Mesothelial cell of epicardium (in vitro differentiated cells): ENCODE data around the gene FXYD5. TPM values are rescaled to one million over a fixed set of nuclear protein-coding genes. Genes with fewer than 3 reads are reported as not detected.

Experiments used
- DNase-seq, 2 experiments: peaks; one replicate each; pipeline ENCODE4 v3.0.0; 2021; ENCODE audit warnings: low spot score in 2 of 2; ENCODE audit not compliant: unreplicated experiment in 2 of 2
- H3K27ac Mint-ChIP-seq: 2 replicates; pipeline ENCODE4 v1.8.0; 2021; ENCODE audit warnings: mixed read lengths
- H3K27me3 Mint-ChIP-seq: 2 replicates; pipeline ENCODE4 v1.8.0; 2021; ENCODE audit warnings: low read depth, mixed read lengths
- H3K36me3 Mint-ChIP-seq: 2 replicates; pipeline ENCODE4 v1.8.0; 2021; ENCODE audit warnings: mixed read lengths
- H3K4me1 Mint-ChIP-seq: 2 replicates; pipeline ENCODE4 v1.8.0; 2021; ENCODE audit warnings: mixed read lengths
- H3K4me3 Mint-ChIP-seq: 2 replicates; pipeline ENCODE4 v1.8.0; 2021; ENCODE audit warnings: mild to moderate bottlenecking, moderate library complexity, mixed read lengths
- H3K9me3 Mint-ChIP-seq: 2 replicates; pipeline ENCODE4 v1.8.0; 2021; ENCODE audit warnings: mixed read lengths
- total RNA-seq: library from RNA; stranded (reverse); gene quantifications from 3 replicates; pipeline ENCODE4 v1.2.1, GENCODE V29; 2021
- TF ChIP-seq, protein P1 (sequence below): fragments of 200-600 bp; sonication (generic); IDR thresholded peaks from one replicate; pipeline ENCODE4 v1.5.0; 2021; ENCODE audit warnings: antibody characterized with exemption; ENCODE audit not compliant: unreplicated experiment

The FXYD5 gene
- total RNA-seq, 1 donor from 2014 or later: 24.7 TPM

- DNase-seq: no peak
- no peaks in the 10 kb centered on the region for H3K4me1 Mint-ChIP-seq
- no peaks in the 10 kb centered on the region for H3K9me3 Mint-ChIP-seq
- TF ChIP-seq, protein P1, sequence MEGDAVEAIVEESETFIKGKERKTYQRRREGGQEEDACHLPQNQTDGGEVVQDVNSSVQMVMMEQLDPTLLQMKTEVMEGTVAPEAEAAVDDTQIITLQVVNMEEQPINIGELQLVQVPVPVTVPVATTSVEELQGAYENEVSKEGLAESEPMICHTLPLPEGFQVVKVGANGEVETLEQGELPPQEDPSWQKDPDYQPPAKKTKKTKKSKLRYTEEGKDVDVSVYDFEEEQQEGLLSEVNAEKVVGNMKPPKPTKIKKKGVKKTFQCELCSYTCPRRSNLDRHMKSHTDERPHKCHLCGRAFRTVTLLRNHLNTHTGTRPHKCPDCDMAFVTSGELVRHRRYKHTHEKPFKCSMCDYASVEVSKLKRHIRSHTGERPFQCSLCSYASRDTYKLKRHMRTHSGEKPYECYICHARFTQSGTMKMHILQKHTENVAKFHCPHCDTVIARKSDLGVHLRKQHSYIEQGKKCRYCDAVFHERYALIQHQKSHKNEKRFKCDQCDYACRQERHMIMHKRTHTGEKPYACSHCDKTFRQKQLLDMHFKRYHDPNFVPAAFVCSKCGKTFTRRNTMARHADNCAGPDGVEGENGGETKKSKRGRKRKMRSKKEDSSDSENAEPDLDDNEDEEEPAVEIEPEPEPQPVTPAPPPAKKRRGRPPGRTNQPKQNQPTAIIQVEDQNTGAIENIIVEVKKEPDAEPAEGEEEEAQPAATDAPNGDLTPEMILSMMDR: no peak
- H3K27ac Mint-ChIP-seq: no peak overlapping the region
- peaks cover 17% of the 10 kb centered on the region for H3K27me3 Mint-ChIP-seq
- no peaks in the 10 kb centered on the region for H3K36me3 Mint-ChIP-seq
- no peak overlapping the region for H3K4me3 Mint-ChIP-seq
These were observed 44.9 kb downstream of the FXYD5 start for GRCh38 chr19:35199481-35199880.

DNA sequence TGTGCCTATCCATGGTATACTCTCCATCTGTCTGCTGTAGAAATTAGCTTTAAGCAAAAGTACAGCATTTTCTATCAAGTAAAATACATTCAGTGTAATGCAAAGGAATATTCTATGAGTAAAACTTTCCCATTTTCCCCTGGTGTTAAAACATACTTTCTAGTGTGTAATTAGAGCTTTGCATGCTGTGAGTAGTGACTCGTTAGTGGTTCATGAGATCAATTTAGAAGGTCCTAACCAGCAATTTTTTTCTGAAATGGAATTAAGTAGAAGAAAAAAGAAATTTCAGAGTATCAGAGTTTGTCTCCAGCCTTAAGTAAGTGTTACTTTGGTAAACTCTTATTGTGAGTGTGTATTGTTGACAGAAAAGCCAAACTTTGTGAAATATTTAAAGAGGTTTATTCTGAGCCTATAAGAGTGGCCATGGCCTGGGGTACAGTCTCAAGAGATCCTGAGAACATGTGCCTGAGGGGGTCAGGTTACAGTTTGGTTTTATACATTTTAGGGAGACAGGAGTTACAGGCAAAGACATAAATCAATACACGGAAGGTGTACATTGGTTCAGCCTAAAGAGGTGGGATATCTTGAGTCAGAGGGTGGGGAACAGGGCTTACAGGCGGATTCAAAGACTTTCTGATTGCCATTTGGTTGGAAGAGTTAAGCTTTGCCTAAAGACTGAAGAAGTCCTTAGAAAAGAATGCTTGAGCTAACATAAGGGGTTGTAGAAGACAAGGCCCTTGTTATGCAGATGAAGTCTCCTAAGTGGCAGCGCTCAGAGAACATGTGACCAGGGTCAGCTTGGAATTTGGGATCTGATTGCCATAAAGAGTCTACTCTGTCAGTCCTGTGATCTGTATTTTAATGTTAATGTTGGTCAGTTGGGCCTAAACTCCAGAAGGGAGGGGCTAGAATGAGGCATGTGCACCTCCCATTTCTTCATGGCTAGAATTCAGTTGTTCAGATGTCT is 48.5 kb downstream of the FXYD5 start:
- H3K36me3 Mint-ChIP-seq: no peaks in the 10 kb centered on the region
- peaks cover 14% of the 10 kb centered on the region for H3K27me3 Mint-ChIP-seq
- no peaks in the 10 kb centered on the region for H3K4me1 Mint-ChIP-seq
- no peak overlapping the region for H3K4me3 Mint-ChIP-seq
- H3K9me3 Mint-ChIP-seq: no peaks in the 10 kb centered on the region
- no peak for DNase-seq
- no peak overlapping the region for H3K27ac Mint-ChIP-seq
- TF ChIP-seq, protein P1: no peak

DNA sequence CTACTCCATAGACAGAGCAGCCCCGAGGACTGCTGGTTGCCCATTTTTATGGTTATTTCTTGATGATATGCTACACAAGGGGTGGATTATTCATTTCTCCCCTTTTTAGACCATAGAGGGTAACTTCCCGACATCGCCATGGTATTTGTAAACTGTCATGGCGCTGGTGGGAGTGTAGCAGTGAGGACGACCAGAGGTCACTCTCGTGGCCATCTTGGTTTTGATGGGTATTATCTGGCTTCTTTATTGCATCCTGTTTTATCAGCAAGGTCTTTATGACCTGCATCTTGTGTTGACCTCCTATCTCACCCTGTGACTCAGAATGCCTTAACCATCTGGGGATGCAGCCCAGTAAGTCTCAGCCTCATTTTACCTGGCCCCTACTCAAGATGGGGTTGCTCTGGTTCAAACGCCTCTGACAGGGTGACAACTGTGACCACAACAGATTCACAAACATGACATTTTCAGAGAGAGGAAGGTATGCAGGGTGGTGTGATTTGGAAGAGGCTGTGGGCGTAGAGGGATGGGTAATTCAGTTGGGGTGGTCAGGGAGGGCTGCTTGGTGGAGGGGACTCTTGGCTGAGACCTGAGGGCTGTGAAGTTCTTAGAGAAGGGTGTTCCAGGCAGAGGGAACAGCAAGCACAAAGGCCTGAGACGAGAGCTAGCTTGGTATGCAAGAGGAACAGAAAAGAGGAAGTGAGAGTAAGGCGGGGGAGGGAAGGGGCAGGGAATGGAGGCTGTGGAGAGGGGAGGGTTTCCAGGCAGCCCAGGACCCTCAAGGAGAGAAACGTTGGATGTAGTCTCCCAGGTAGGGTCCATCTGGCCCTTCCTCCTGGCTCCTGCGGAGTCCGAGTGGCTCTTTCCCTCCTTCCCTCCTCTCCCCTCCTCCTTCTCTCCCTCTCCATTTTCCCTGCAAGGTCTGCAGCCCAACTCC is 50.5 kb downstream of the FXYD5 start:
- Mint-ChIP-seq H3K36me3 (no peaks in the 10 kb centered on the region), H3K4me3 (no peak overlapping the region), H3K27ac (no peak overlapping the region), H3K4me1 (no peaks in the 10 kb centered on the region), H3K27me3 (peaks cover 4% of the 10 kb centered on the region), H3K9me3 (no peaks in the 10 kb centered on the region)
- DNase-seq: no peak
- TF ChIP-seq, protein P1: no peak

- Mint-ChIP-seq H3K27me3 (no peaks in the 10 kb centered on the region), H3K36me3 (no peaks in the 10 kb centered on the region), H3K4me3 (no peak overlapping the region), H3K4me1 (no peaks in the 10 kb centered on the region), H3K9me3 (no peaks in the 10 kb centered on the region), H3K27ac (no peak overlapping the region)
- TF ChIP-seq, protein P1: no peak
- no peak for DNase-seq
These were observed 51.3 kb downstream of the FXYD5 start for GRCh38 chr19:35205733-35206323.

- no peak overlapping the region for H3K4me3 Mint-ChIP-seq
- H3K9me3 Mint-ChIP-seq: no peaks in the 10 kb centered on the region
- TF ChIP-seq, protein P1: no peak
- H3K27me3 Mint-ChIP-seq: no peaks in the 10 kb centered on the region
- H3K36me3 Mint-ChIP-seq: no peaks in the 10 kb centered on the region
- no peak for DNase-seq
- H3K4me1 Mint-ChIP-seq: no peaks in the 10 kb centered on the region
- H3K27ac Mint-ChIP-seq: no peak overlapping the region
These were observed 51.8 kb downstream of the FXYD5 start for GRCh38 chr19:35206379-35206778.
